HG03095 (cell line): ENCODE data around the gene UPK3A.

ENCODE experiments used
- ATAC-seq: cut with Tn5 transposase; IDR thresholded peaks from one replicate; pipeline ENCODE4 v1.9.1; 2021; ENCODE audit warnings: moderate library complexity; ENCODE audit not compliant: unreplicated experiment

UPK3A gene

GRCh38 chr22:45284705-45285262 lies at the start of gene UPK3A:
Gene UPK3A (plus strand): TSS chr22:45284949. CDS start chr22:45285014, 65 bp downstream.
- ATAC-seq = no peak

- ATAC-seq = peak; percentile 62
Measured at GRCh38 chr22:45235101-45235777, 49.5 kb upstream of the UPK3A start.

DNA sequence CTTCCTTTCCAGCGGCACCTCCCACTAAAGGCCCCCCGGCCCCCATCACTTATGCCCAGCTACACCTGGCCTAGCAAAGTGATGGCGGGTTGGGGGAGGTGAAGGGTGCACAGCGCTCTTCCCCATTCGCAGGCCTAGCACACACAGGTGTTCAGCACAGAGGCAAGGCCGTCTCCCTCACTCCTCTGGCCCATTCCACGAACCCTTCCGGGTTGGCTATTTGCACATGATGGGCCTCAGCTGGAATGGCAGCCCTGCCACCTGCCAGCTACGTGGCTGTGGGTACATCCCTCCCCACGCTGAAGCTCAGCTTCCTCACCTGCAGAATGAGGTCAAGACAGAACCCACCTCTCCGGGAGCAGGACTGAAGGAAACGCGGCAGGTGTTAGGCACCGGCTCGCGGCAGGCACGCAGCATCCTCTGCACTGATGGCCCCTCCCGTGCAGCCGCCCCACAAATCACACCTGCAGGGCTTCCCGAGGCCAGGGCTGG lies 48.9 kb upstream of the UPK3A start:
- ATAC-seq = no peak

- ATAC-seq = no peak
Measured at GRCh38 chr22:45237065-45237990, 47.4 kb upstream of the UPK3A start.

DNA sequence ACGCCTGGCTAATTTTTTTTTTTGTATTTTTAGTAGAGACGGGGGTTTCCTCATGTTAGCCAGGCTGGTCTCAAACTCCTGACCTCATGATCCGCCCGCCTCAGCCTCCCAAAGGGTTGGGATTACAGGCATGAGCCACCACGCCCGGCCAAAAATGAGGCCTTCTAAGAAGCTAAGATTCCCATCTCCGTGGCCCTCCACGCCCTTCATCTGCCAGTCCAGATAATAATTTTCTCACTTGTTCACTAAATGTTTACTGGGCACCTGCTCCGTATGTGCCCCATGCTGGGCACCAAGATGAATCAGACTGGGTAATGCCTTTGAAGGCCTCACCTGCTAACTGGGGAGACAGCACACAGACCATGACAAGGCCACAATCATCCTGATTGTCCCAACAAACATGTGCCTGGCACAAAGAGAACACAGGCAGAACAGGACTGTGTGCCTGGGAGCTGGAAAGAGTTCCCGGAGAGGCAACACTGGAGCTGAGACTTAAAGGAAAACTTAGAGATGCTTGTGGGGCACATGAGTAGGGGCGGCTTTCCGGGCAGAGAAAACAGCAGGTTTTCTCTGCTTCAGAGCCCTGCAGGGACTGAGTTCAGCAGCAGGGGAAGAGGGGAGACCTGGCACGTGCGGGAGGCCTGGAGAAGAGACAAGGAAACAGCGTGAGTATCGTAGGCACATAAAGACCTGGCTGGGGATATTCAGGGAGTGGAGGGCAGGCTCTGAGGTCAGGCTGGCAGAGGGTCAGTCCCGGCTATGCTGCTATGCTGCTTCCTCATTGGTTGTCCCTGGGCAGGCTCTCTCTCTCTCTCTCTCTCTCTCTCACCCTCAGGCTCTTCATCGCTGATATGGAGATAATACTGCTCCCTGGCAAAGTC lies 46.4 kb upstream of the UPK3A start:
- ATAC-seq = no peak

DNA sequence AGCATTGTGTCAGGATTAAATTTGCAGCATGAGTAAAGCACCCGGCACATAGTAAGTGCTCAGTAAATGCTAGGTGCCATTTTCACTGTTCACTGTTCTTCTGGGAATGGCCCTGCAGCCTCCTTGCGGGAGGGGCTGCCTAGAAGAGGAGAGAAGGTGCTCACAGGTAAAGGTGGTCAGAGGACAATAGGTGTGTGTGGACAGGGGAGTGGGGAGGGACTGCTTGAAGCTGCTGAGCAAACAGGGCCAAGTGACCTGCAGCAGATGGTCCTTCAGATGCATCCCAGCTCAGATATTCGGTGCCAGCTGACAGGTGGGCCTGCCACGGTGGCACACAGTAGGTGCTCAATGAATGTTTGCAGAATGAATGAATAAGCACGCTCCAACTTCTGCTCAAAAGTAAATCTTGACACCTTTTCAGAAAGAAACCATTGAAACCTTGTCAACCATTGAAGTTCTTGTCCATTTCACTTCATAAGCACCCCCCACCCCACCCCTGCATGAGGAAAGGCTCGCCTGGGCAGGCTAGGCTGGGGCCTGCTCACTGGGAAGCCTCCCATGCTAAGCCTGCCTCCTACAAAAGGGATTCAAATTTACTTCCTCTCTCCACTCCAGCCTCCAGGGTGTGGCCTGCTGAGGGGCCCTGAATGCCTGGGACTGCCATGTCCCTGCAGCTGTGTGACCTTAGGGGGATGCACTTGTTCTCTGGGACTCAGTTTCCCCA lies 45.6 kb upstream of the UPK3A start:
- no peak for ATAC-seq

DNA sequence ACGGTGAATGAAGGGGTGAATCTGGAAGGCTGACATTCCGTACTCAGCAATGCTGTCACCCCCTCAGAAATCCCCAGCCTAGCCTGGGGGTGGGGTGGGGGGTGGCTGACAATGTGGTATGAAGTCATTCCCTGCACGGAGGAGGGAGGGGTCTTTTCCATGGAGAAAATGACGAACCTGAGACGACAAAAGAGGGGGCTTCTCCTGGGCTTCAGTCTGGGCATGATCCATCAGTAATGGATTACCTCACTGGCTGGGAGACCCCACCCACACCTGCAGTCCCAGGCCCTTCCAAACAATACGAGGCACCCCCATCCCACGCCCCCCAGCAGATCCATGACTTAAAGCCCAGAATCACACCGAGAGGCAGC lies 45.1 kb upstream of the UPK3A start:
- ATAC-seq = no peak

- ATAC-seq = no peak
Measured at GRCh38 chr22:45240104-45240809, 44.5 kb upstream of the UPK3A start.

DNA sequence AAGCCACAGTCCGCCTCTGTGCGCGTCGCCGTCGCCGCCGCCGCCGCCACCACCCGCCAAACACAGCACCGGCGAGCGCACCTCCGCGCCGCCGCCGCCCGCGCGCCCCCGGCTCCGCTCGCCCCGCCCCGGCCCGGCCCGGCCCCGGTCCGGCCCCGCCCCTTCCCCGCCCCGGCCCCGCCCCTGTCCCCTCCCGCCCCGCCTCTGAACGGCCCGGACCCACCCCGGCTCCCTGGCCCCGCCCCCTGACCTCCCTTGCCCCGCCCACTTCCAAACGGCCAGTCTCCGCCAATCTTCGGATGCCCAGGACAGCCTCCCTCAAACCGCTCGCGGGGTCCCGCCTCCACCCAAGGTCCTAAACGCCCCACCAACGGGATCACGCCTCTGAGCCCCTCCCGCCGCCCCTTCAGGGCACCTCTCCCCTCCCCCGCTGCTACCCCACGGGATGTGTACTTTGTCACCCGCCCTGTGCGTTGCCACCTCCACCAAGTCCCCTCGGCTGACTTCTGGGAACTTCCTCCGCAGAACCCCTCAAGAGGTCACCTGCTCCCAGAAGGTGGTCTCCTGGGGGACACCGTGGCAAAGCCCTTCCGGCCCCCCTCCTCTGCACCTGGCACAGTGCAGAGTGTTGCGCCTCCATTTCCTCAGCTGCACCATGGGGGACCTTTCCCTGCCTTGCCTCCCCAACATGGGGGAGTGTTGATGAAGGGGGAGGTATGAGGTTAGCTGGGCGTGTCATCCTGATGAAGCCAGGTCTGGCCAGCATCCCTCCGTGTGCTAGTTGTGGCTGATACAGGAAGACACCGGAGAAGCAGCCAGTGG lies 43.7 kb upstream of the UPK3A start, which contains the start of gene KIAA0930:
Gene KIAA0930 (minus strand): TSS at position 85 of the 822 bp plus-strand sequence. CDS start 191 bp downstream, outside the sequence.
- no peak for ATAC-seq

DNA sequence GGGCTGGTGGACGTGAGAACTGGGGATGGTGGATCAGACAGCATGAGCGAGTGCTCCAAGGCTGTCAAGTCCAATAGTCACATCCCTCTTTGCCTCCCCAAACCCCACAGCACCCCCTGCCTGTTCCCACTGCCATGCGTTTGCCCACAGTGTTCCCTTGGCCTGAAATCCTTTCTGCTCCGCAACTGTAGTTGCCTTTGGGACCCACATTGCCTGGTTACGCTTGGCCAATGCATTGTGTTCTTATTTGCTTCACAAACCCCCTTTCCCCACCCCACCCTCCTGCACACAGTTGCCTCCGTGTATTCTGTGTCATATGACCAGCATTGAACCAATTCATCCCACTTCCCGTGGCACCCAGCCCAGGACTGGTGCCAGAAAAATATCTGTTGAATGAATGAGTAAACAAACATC lies 42.0 kb upstream of the UPK3A start:
- no peak for ATAC-seq

GRCh38 chr22:45244916-45245315 lies 39.8 kb upstream of the UPK3A start:
- ATAC-seq = no peak

GRCh38 chr22:45246060-45246985 lies 38.4 kb upstream of the UPK3A start:
- no peak for ATAC-seq

DNA sequence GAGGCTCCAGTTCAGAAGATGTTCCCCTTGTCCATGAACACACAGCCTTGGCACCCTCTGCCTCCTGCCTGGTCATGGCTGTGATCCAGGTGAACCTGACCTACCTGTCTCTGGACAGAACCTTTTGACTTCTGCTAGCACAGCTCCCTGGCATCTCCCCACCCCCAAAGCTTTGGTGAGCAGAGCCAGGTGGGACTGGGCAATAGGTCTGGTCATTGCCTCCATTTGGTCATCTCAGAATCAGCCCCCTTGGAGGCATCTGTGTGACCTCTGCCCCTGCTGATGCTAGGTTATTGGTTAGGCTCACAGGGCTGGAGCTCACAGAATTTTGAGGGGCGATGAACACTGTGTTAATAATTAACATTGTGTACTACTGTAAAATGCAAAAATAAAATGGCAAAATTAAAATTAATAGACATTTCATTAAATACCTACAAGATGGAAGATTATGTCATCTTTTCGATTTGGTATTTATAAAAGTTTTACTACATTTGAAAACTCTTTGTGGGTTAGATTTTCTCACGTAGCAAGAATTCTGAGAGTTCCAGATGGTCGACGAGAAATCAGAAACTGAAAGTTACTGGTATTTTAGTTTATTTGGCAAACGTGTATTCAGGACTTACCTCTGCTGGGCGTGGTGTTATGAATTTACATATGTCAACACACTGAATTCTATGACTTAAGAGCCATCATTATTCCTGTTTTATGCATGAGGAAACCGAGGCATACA lies 35.8 kb upstream of the UPK3A start:
- peak; percentile 64 for ATAC-seq

DNA sequence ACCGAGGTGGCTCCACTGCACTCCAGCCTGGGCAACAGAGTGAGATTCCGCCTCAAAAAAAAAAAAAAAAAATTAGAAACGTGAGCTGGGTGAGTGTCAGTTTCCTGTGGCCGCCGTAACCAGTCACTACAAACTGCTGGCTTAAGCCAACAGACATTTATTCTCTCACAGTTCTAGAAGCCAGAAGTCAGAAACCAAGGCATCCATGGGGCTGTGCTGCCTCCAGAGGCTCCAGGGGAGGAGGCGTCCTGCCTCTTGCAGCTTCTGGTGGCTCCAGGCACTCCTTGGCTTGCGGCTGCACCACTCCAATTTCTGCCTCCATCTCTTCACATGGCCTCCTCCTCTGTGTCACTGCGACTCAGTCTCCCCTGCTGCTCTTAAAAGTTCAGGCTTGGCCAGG lies 32.9 kb upstream of the UPK3A start:
- ATAC-seq = no peak

DNA sequence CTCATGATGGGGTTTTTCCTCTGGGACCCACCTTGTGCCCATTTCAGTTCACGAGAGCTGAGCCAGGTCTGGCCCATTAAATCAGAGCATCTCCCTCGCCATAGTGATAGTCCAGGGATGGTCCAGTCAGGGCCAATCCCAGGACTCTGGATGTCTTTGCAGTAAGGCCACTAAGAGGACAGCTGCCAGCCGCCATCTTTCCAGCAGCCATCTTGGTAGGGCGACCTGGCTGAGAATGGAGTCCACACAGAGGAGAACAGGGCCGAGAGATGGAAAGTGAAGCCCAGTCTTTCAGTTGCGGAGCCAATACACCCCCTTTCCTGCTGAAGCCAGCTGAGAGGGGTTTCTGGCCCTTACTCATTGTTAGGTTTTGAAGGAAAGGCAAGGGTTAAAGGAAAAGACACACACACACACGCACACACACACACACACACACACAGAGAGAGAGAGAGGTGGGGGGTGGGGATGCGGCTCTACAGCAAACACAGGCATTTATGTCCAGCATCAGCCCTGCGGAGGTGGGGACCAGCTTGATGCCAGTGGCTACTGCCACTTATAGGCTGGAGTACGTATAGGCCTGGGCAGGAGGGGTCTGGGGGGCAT lies 31.6 kb upstream of the UPK3A start:
- no peak for ATAC-seq

- no peak for ATAC-seq
Measured at GRCh38 chr22:45254388-45254787, 30.4 kb upstream of the UPK3A start.
